GM12892 (cell line): Measurements from ENCODE around the gene PCSK7.

Experiments used
- POLR2A ChIP-seq: IDR thresholded peaks from 2 replicates; pipeline ENCODE4 v1.6.1; 2011; ENCODE audit warnings: low read depth, low read length, control low read depth
- POLR2AphosphoS5 ChIP-seq: IDR thresholded peaks from 2 replicates; pipeline ENCODE4 v1.6.1; 2011; ENCODE audit warnings: low read depth, low read length, control low read depth
- TAF1 ChIP-seq: IDR thresholded peaks from 2 replicates; pipeline ENCODE4 v1.6.1; 2011; ENCODE audit warnings: low read depth, mild to moderate bottlenecking, control low read depth, low read length, borderline replicate concordance

DNA sequence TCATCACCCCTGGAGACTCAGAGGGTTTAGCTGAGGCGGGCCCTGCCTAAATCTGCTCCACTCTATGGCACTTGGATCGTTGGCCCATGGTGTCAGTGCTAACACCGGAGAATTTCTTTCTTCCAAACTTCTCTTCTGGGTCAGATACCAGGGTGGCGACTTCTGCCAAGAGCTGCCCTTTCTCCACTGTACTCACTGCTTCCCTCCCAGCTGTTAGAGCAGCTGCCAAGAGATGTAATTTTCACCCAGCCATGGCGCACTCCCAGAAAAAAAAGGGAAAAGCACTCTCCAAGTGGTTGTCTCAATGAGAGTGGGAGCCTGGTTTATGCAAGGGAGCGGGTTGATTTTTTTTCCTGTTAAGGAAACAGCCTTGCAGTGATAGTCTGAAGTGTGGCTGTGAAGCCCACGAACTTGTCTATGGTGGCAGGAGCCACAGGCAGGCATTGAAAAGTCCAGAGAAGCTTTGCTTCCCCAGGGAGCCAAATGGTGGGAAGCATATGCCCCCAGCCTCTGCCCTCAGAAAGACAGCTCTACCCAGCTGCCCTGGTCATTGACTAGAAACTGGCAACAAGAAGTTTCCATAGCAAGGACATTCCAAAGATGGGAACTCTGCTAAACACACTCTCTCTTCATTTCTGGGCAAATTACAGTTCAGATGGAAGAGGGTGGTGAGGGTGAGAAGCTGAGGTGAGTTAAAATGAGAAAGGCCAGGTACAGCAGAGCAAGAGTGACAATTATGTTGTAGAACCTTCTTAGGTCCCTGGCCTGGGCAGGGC lies 10.7 kb downstream of the PCSK7 start:
- TF ChIP-seq POLR2A = 0 out of 2 replicates have a peak, but pooled peaks have one; percentile 24
- no peak for TF ChIP-seq POLR2AphosphoS5
- TF ChIP-seq TAF1 = no peak
